GM12891 (cell line): ENCODE results near the gene ARHGAP45. TPM values are rescaled to one million over a fixed set of nuclear protein-coding genes. Genes with fewer than 3 reads are reported as not detected.
"Not testable (repeated sequence)": the region's sequence is repeated elsewhere in the genome, so short reads cannot be mapped to it uniquely, and the experiment has no call there.

Source experiments
- DNase-seq: peaks from one replicate; pipeline ENCODE4 v3.0.0; 2011; ENCODE audit warnings: low spot score; ENCODE audit not compliant: insufficient read length
- FAIRE-seq: peaks from 2 replicates; lab custom pipeline; 2011; peaks lifted over from hg19 to GRCh38; lab: Jason Lieb, UNC
- PAX5 ChIP-seq: IDR thresholded peaks from 2 replicates; pipeline ENCODE4 v1.6.1; 2011; ENCODE audit warnings: low read length, moderate library complexity, mild to moderate bottlenecking; ENCODE audit not compliant: insufficient read depth, severe bottlenecking
- POLR2A ChIP-seq: IDR thresholded peaks from 2 replicates; pipeline ENCODE4 v1.6.1; 2011; ENCODE audit warnings: low read depth, low read length, control low read depth
- POLR2AphosphoS5 ChIP-seq: IDR thresholded peaks from 2 replicates; pipeline ENCODE4 v1.6.1; 2011; ENCODE audit warnings: low read depth, low read length, control low read depth
- POU2F2 ChIP-seq: IDR thresholded peaks from 2 replicates; pipeline ENCODE4 v1.6.1; 2011; ENCODE audit warnings: low read depth, mild to moderate bottlenecking, control low read depth, low read length, moderate library complexity
- SPI1 ChIP-seq: IDR thresholded peaks from 2 replicates; pipeline ENCODE4 v1.6.1; 2011; ENCODE audit warnings: low read depth, low read length, control low read depth
- TAF1 ChIP-seq: IDR thresholded peaks from 2 replicates; pipeline ENCODE4 v1.6.1; 2011; ENCODE audit warnings: low read depth, low read length, control low read depth
- polyA plus RNA-seq: library from polyadenylated mRNA; unstranded; fragments of >200 nt; gene quantifications from one replicate; pipeline ENCODE4 v1.2.1, GENCODE V29; 2012; ENCODE audit warnings: low read depth, missing spikeins, inconsistent platforms; ENCODE audit not compliant: missing spikeins

Gene ARHGAP45, protein sequence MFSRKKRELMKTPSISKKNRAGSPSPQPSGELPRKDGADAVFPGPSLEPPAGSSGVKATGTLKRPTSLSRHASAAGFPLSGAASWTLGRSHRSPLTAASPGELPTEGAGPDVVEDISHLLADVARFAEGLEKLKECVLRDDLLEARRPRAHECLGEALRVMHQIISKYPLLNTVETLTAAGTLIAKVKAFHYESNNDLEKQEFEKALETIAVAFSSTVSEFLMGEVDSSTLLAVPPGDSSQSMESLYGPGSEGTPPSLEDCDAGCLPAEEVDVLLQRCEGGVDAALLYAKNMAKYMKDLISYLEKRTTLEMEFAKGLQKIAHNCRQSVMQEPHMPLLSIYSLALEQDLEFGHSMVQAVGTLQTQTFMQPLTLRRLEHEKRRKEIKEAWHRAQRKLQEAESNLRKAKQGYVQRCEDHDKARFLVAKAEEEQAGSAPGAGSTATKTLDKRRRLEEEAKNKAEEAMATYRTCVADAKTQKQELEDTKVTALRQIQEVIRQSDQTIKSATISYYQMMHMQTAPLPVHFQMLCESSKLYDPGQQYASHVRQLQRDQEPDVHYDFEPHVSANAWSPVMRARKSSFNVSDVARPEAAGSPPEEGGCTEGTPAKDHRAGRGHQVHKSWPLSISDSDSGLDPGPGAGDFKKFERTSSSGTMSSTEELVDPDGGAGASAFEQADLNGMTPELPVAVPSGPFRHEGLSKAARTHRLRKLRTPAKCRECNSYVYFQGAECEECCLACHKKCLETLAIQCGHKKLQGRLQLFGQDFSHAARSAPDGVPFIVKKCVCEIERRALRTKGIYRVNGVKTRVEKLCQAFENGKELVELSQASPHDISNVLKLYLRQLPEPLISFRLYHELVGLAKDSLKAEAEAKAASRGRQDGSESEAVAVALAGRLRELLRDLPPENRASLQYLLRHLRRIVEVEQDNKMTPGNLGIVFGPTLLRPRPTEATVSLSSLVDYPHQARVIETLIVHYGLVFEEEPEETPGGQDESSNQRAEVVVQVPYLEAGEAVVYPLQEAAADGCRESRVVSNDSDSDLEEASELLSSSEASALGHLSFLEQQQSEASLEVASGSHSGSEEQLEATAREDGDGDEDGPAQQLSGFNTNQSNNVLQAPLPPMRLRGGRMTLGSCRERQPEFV
- polyA plus RNA-seq, result 71.9 TPM

DNA sequence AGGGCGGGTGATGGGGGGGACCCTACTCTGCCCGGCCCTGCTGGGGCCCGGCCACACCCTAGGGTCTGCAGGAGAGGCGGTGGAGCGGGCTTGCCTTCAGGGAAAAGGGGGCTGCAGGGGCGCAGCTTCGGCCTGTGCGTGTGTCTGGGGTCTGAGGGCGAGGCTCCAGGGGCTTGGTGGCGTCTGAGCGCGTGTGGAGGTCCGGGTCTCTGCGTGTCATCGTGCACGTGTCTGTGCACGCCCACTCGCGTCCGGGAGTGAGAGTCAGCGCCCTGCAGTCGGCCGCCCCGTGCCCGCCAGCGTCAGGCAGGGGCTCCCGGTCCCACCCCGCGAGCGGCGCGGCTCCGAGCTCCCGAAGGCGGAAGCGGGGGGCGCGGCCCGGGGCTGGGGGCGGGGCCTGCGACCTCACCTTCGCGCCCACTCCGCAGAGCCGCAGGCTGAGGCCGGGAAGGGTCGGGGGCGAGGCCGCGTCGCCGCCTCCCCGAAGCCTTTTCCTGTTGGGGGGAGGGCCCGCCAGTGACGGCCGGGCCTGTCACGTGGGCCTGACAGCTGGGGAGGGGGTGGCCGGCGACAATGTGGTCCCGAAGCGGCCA is at the start of gene ARHGAP45:
Gene ARHGAP45 (plus strand): TSS at position 420 of the 593 bp plus-strand sequence. CDS start 239 bp downstream, outside the sequence.
- DNase-seq (peak; percentile 79), FAIRE-seq (peak; percentile 90)
- TF ChIP-seq POLR2A (no peak), POLR2AphosphoS5 (no peak), SPI1 (no peak), TAF1 (no peak), PAX5 (no peak), POU2F2 (no peak)

DNA sequence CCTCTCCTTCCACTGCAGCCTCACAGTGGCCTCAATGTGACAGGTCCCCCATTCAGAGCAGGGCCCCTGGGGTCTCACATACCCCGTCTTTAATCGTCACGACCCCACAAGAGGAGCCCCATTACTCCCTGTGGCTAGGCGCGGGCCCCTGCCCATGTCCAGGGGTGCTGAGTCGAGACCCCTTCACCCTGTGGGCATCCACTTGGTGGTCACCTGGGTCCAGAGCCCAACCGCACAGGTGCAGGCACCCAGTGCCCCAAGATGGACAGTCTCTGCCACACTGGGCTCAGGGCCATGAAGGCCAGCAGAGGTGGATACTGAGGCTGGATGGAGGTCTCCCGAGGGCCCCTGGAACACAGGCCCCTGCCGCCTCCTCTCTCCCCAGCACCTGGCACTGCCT is 49.1 kb upstream of the ARHGAP45 start:
- TF ChIP-seq TAF1 (no peak), SPI1 (no peak), POU2F2 (no peak), POLR2AphosphoS5 (no peak), POLR2A (no peak), PAX5 (no peak)
- FAIRE-seq (no peak), DNase-seq (no peak)

DNA sequence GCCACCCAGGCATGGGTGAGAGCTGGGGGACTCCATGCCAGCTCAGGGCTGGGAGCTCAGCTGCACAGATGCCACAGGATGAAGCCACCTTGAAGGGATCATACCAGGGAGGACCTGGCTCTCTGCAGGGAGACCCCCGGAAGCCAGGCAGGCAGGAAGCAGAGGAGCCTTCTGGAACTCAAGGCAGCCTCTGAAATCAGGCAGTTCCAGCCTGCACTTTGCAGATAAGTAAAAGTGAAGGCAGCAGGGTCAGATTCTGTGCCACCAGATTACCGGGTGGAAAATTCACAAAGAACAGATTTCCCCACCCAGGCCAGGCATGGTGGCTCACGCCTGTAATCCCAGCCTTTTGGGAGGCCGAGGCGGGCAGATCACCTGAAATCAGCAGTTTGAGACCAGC is 48.6 kb upstream of the ARHGAP45 start:
- no peak for DNase-seq
- TF ChIP-seq POLR2AphosphoS5, result no peak
- no peak for TF ChIP-seq POU2F2
- no peak for TF ChIP-seq PAX5
- TF ChIP-seq TAF1, result no peak
- no peak for TF ChIP-seq POLR2A
- no peak for TF ChIP-seq SPI1
- no peak for FAIRE-seq

GRCh38 chr19:1018932-1019615 is 47.9 kb upstream of the ARHGAP45 start:
- FAIRE-seq, result no peak
- TF ChIP-seq SPI1 (no peak), POLR2A (no peak)
- no peak for DNase-seq

DNA sequence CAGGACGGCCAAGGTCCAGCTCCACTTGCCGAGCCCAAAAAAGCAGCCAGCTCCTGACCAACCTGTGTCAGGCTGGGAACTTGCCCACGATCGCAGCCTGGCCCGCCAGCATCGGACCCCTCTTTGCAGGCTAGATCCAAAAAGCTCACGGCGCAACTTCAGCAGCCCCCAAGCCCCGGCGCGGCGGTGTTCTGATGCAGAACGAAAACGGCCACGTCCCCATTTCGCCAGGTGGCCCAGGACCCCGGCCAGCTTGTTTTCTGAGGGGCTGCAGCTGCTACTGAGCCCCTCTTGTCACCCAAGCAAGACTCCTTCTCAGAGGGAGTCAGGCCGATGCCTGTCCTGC is 47.4 kb upstream of the ARHGAP45 start:
- no peak for TF ChIP-seq PAX5
- no peak for TF ChIP-seq POU2F2
- TF ChIP-seq TAF1, result no peak
- TF ChIP-seq POLR2AphosphoS5, result no peak
- TF ChIP-seq POLR2A, result no peak
- no peak for TF ChIP-seq SPI1

GRCh38 chr19:1019980-1020867 is 46.7 kb upstream of the ARHGAP45 start:
- no peak; the same call in 1 of the 2 replicates for TF ChIP-seq POLR2AphosphoS5
- no peak for TF ChIP-seq SPI1
- no peak for TF ChIP-seq POLR2A
- TF ChIP-seq POU2F2, result no peak
- no peak for TF ChIP-seq PAX5
- TF ChIP-seq TAF1, result no peak
- DNase-seq (no peak), FAIRE-seq (peak; percentile 50)

More for the DNA sequence above, 47.4 kb upstream of the ARHGAP45 start:
- no peak for FAIRE-seq
- DNase-seq, result no peak

- TF ChIP-seq TAF1, result peak; percentile 96
- peak; percentile 99 for TF ChIP-seq POU2F2
- TF ChIP-seq POLR2A, result no peak
- FAIRE-seq, result peak; percentile 99
These were observed 46.0 kb upstream of the ARHGAP45 start, which contains the start of gene TMEM259 for GRCh38 chr19:1020868-1021425. TMEM259 (minus strand) TSS chr19:1021123; CDS start chr19:1020996, 127 bp downstream.

GRCh38 chr19:1023883-1024188 is 43.1 kb upstream of the ARHGAP45 start:
- not testable (repeated sequence) for FAIRE-seq, DNase-seq

More at GRCh38 chr19:1020868-1021425, 46.0 kb upstream of the ARHGAP45 start, which contains the start of gene TMEM259:
- peak; percentile 99 for DNase-seq

GRCh38 chr19:1025080-1025479 is 41.9 kb upstream of the ARHGAP45 start:
- FAIRE-seq, result not testable (repeated sequence)

More at GRCh38 chr19:1025080-1025479, 41.9 kb upstream of the ARHGAP45 start:
- not testable (repeated sequence) for DNase-seq
